HG03558 (cell line): ENCODE data around the gene GMDS.
"Not testable (repeated sequence)": the region's sequence is repeated elsewhere in the genome, so short reads cannot be mapped to it uniquely, and the experiment has no call there.

Experiments used
- ATAC-seq: cut with Tn5 transposase; IDR thresholded peaks from one replicate; pipeline ENCODE4 v1.9.1; 2021; ENCODE audit warnings: moderate number of reproducible peaks; ENCODE audit not compliant: unreplicated experiment; ENCODE audit errors: extremely low read depth

GMDS gene

GRCh38 chr6:1713016-1713600 is 532.3 kb downstream of the GMDS start:
- ATAC-seq: no peak

DNA sequence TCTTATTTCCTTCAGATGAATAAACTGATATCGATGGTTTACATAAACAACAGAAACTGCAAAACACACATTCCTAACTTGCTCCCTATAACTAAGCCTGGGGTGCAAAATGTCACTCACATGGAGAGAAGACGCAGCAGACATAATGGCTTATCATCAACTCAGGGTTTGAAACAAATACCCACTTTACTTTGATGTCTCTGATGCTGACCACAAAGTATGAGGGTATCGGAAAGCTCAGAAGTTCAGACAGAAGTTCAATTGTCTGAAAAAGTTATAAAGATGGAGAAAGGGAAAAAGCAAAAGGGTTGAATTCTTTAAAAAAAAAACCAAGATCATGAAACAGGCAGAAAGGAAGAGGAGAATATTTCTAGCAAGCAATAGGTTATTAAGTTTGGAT is 533.0 kb downstream of the GMDS start:
- no peak for ATAC-seq

- no peak for ATAC-seq
Measured at GRCh38 chr6:1711136-1711535, 534.3 kb downstream of the GMDS start.

- no peak for ATAC-seq
Measured at GRCh38 chr6:1709234-1709641, 536.2 kb downstream of the GMDS start.

- ATAC-seq: no peak
Measured at GRCh38 chr6:1708820-1709219, 536.6 kb downstream of the GMDS start.

- no peak for ATAC-seq
Measured at GRCh38 chr6:1708122-1708521, 537.3 kb downstream of the GMDS start.

GRCh38 chr6:1705630-1706029 is 539.8 kb downstream of the GMDS start:
- no peak for ATAC-seq

GRCh38 chr6:1705183-1705582 is 540.2 kb downstream of the GMDS start:
- no peak for ATAC-seq

DNA sequence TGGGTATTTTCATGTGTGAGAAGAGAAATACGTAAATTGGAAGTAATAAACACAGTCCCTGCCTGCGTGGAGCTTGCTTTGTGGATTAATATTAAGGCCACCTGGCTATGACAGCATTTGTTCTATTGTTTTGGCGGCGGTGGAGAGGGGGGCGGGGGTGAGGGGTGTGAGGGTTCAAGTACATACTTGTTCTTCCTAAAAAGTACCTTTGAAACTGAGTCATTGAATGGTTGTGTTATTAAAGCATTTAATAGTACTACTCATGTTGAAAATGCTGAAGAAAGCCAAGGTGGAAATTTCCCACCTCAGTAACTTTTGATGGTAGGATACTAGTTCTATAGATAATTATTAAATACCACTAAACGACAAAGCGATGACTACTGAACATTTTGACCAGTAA is 540.7 kb downstream of the GMDS start:
- no peak for ATAC-seq

GRCh38 chr6:1703923-1704322 is 541.5 kb downstream of the GMDS start:
- no peak for ATAC-seq

- ATAC-seq: no peak
Measured at GRCh38 chr6:1703091-1703855, 542.1 kb downstream of the GMDS start.

- ATAC-seq: no peak
Measured at GRCh38 chr6:1702580-1703051, 542.8 kb downstream of the GMDS start.

GRCh38 chr6:1701668-1702353 is 543.6 kb downstream of the GMDS start:
- ATAC-seq: no peak

GRCh38 chr6:1700278-1700967 is 545.0 kb downstream of the GMDS start:
- ATAC-seq: no peak

DNA sequence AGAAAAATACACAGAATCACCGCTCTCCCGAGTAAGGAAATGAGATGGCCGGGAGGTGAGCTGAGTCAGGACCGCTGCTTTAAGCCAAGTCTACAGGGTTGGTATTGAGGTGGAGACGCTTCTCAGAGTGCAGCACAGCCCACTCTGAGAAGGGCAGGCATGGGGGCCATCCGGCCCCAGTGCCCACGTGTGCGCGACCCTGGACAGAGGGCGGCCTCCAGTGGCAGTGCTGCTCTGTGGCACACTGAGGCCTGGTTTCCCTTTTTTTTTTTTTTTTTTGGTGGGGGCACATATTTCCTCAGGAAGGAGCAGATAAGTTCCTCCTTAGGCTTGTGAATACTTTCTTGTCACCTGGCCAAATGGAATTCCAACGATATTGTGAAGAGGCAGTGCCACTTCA is 546.9 kb downstream of the GMDS start:
- no peak for ATAC-seq

DNA sequence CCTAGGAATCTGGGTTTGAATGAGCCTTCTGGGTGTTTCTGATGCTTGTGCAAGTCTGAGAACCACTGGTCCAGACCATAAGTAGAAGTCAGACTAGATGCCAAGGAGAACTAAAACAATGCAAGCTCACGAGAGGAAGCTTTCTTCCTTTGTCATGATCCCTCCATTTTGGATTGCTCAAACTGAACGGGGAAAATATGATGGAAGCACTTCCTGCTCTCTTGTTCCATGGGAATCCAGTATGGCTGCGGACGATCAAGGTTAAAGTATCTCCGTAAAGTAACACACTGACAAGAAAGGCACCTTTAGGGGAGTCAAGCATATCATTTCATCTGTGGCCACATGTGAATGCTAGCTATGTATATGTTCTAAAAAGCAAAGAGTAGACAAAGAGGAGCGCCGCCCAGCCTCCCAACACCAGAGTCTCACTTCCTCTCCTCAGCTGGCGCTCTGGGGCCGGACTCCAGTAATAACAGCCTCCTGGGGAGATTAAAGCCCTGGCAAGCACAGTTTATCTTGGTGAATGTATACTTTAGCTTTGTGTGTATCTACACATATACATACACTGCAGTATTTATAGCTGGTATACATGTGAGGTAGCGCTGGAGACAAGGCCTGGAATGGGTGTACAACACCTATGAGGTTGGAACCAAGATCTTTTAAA is 547.6 kb downstream of the GMDS start:
- ATAC-seq: no peak

DNA sequence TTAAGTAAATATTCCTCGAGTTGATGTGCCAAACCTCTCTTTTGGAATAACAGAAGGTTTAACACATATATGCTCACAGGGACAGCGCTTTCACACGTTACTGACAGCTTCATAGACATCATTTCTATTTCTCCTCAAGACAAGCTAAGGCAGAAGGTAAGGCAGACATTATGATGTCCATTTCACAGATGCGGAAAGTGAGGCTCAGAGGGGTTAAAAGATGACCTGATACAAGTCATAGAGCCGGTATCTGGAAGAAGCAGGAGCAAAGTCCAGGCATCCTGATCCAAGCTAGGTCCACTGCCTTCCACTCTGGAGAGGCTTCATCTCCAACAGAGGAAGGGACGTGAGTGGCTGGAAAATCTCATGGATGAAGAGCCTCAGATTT is 548.9 kb downstream of the GMDS start:
- no peak for ATAC-seq

DNA sequence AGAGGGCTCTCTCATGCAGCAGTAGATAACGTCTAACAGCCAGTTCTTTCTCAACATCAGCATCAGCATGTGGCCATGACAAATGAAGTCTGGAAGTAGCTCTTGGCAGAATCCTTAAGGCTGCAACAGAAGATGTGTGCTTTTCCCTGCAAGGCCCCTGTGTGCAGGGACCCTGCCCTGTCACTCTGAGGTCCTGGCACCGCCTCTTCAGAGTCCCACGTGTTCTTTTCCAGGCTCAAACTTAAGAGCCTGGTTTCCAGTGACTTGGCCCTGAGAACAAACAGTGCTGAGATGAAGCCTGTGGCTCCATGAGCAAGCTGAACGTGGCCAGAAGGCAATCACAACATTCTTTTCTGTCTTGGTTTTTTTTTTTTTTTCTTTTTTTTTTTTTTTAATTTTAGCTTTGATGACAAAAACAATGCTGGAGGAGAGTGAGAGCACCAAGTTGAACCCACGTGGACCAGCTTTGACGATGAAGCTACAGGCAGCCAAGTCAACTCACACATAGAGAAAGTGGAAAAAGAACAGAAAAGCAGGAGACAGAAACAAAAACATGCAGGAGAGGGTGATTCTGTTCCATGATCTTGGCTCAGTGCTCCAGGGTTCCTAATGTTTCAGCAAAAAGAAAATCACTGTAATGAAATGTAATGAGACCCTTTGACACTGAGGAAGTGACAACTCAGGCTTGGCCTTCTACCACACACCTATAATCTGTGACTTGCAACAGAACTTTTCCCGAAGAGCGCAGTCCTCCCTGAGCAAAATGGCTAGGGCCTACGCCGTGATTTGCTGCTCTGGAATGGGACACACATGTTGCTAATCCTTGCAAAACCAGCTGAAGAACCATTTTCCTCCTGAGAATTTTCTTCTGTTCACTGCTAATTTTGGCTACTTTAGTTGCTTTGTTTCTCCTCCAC is 549.6 kb downstream of the GMDS start:
- no peak for ATAC-seq

DNA sequence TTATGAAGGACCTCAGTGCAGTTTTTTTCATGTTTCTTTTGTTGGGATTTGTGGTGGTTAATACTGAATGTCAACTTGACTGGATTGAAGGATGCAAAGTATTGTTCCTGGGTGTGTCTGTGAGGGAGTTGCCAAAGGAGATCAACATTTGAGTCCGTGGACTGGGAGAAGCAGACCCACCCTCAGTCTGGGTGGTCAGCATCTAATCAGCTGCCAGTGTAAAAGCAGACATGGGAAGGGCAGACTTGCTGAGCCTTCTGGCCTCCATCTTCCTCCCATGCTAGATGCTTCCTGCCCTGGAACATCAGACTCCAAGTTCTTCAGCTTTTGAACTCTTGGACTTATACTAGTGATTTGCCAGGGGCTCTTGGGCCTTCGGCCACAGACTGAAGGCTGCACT is 553.6 kb downstream of the GMDS start:
- not testable (repeated sequence) for ATAC-seq
